HepG2 (cell line): ENCODE data around the gene ZNF839. TPM values are rescaled to one million over a fixed set of nuclear protein-coding genes. Genes with fewer than 3 reads are reported as not detected.

ENCODE experiments used
- AKNA ChIP-seq: sonication (generic); formaldehyde crosslinking; IDR thresholded peaks from 2 replicates; pipeline ENCODE4 v1.4.0; 2020; ENCODE audit warnings: missing genetic modification reagents, borderline replicate concordance
- MBNL3 ChIP-seq: fragments of 250-450 bp; sonication (Bioruptor Pico); conservative IDR thresholded peaks from 2 replicates; pipeline ENCODE4 v1.8.0; 2022; ENCODE audit warnings: mild to moderate bottlenecking, inconsistent platforms
- TFDP1 ChIP-seq: IDR thresholded peaks from 2 replicates; pipeline ENCODE4 v1.6.1; 2016; ENCODE audit warnings: missing compliant biosample characterization, missing genetic modification reagents, borderline replicate concordance
- XRCC5 ChIP-seq: fragments of 200-400 bp; formaldehyde crosslinking; optimal IDR thresholded peaks from 2 replicates; pipeline ENCODE3; 2017; ENCODE audit warnings: mild to moderate bottlenecking, low read length
- ZFP37 ChIP-seq: sonication (generic); formaldehyde crosslinking; IDR thresholded peaks from 2 replicates; pipeline ENCODE4 v1.4.0; 2020; ENCODE audit warnings: missing genetic modification reagents, borderline replicate concordance
- ZFX ChIP-seq: sonication (generic); formaldehyde crosslinking; IDR thresholded peaks from 2 replicates; pipeline ENCODE4 v1.4.0; 2020; ENCODE audit warnings: mild to moderate bottlenecking, low read depth, missing genetic modification reagents, moderate library complexity
- polyA plus RNA-seq, 8 experiments: library from polyadenylated mRNA; depleted of rRNA in 3 of 8; stranded (reverse) in 7 of 8; unstranded in 1 of 8; fragments of >200 nt; fragmentation: Illumina TruSeq in 4 of 8; extraction: Trizol in 4 of 8; gene quantifications; 2 replicates each; pipeline versions ENCODE4 v1.2.1 to v1.2.3, GENCODE V29; 2011 to 2016; ENCODE audit warnings: low read depth in 4 of 8, missing spikeins in 1 of 8, mixed read lengths in 1 of 8; ENCODE audit not compliant: insufficient read depth in 1 of 8
- total RNA-seq, 5 experiments: library from RNA; depleted of rRNA; stranded (reverse); fragments of >200 nt; fragmentation: Illumina TruSeq; extraction: Trizol; gene quantifications; 2 replicates each; pipeline ENCODE4 v1.2.3, GENCODE V29; 2016; ENCODE audit warnings: low read depth in 1 of 5
- TF ChIP-seq, protein P1 (sequence below): sonication (generic); formaldehyde crosslinking; IDR thresholded peaks from 2 replicates; pipeline ENCODE4 v1.9.0; 2021; ENCODE audit warnings: missing genetic modification reagents, mild to moderate bottlenecking, borderline replicate concordance
- TF ChIP-seq, protein P2 (sequence below): sonication (generic); formaldehyde crosslinking; IDR thresholded peaks from 2 replicates; pipeline ENCODE4 v1.5.1; 2020; ENCODE audit warnings: mild to moderate bottlenecking, missing genetic modification reagents, borderline replicate concordance
- TF ChIP-seq, protein P3 (sequence below): sonication (generic); formaldehyde crosslinking; IDR thresholded peaks from 2 replicates; pipeline ENCODE4 v1.8.0; 2022; ENCODE audit warnings: mild to moderate bottlenecking, missing genetic modification reagents
- TF ChIP-seq, protein P4 (sequence below): IDR thresholded peaks from 2 replicates; pipeline ENCODE4 v1.6.1; 2016

Gene ZNF839
- total and polyA plus RNA-seq, 2 of the 13 experiments (the other 11 are each of a cell fraction or from before 2014, with no cell fraction given), result 11.1 to 12.8 TPM

DNA sequence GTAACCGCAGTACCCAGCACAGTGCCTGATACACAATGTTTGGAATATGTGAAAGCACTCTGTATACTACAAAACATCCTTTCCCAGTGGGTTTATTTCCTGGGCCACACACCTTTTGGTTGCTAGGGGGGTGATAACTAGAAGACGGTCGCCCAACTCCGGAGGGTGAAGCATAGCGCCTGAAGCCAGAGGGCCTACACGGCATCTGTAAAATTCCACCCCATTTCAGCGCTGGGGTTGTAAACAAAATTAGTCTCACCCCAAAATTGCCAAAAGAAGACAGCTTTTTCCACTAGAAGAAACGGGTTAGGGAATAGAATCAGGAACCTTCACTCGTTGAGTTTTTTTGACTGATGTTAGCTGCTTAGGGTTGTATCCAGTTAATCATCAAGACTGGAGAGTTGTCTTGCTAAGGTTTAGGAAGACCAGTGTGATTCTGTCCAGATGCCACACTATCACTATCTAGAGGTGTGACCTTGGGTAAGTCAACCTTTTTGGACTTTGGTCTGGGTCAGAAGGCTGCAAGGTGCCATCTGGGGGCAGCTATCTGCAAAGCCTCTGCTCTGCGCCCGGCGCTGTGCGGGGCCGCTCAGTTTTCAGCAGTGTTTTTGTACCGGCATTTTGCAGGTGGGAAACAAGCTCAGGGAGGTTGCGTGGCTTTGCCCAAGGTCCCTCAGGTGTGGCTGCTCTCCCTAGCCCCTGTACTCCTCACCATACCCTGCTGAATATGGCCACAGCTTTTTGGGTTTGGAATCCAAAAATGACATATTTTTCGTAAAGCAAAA, 1.3 kb downstream of the ZNF839 start (continued):
- no peak for TF ChIP-seq AKNA (CRISPR knock-in tag)
- TF ChIP-seq XRCC5, result peak; percentile 45
- TF ChIP-seq TFDP1 (CRISPR knock-in tag), result no peak
- TF ChIP-seq ZFP37 (CRISPR knock-in tag), result peak; percentile 42; the same call in 1 of the 2 replicates
- TF ChIP-seq, protein P1, sequence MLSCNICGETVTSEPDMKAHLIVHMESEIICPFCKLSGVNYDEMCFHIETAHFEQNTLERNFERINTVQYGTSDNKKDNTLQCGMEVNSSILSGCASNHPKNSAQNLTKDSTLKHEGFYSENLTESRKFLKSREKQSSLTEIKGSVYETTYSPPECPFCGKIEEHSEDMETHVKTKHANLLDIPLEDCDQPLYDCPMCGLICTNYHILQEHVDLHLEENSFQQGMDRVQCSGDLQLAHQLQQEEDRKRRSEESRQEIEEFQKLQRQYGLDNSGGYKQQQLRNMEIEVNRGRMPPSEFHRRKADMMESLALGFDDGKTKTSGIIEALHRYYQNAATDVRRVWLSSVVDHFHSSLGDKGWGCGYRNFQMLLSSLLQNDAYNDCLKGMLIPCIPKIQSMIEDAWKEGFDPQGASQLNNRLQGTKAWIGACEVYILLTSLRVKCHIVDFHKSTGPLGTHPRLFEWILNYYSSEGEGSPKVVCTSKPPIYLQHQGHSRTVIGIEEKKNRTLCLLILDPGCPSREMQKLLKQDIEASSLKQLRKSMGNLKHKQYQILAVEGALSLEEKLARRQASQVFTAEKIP, result no peak
- peak; percentile 38 for TF ChIP-seq ZFX (CRISPR knock-in tag)
- TF ChIP-seq, protein P2, sequence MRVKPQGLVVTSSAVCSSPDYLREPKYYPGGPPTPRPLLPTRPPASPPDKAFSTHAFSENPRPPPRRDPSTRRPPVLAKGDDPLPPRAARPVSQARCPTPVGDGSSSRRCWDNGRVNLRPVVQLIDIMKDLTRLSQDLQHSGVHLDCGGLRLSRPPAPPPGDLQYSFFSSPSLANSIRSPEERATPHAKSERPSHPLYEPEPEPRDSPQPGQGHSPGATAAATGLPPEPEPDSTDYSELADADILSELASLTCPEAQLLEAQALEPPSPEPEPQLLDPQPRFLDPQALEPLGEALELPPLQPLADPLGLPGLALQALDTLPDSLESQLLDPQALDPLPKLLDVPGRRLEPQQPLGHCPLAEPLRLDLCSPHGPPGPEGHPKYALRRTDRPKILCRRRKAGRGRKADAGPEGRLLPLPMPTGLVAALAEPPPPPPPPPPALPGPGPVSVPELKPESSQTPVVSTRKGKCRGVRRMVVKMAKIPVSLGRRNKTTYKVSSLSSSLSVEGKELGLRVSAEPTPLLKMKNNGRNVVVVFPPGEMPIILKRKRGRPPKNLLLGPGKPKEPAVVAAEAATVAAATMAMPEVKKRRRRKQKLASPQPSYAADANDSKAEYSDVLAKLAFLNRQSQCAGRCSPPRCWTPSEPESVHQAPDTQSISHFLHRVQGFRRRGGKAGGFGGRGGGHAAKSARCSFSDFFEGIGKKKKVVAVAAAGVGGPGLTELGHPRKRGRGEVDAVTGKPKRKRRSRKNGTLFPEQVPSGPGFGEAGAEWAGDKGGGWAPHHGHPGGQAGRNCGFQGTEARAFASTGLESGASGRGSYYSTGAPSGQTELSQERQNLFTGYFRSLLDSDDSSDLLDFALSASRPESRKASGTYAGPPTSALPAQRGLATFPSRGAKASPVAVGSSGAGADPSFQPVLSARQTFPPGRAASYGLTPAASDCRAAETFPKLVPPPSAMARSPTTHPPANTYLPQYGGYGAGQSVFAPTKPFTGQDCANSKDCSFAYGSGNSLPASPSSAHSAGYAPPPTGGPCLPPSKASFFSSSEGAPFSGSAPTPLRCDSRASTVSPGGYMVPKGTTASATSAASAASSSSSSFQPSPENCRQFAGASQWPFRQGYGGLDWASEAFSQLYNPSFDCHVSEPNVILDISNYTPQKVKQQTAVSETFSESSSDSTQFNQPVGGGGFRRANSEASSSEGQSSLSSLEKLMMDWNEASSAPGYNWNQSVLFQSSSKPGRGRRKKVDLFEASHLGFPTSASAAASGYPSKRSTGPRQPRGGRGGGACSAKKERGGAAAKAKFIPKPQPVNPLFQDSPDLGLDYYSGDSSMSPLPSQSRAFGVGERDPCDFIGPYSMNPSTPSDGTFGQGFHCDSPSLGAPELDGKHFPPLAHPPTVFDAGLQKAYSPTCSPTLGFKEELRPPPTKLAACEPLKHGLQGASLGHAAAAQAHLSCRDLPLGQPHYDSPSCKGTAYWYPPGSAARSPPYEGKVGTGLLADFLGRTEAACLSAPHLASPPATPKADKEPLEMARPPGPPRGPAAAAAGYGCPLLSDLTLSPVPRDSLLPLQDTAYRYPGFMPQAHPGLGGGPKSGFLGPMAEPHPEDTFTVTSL (CRISPR knock-in tag), result peak; percentile 11; the same call in 1 of the 2 replicates
- TF ChIP-seq, protein P3, sequence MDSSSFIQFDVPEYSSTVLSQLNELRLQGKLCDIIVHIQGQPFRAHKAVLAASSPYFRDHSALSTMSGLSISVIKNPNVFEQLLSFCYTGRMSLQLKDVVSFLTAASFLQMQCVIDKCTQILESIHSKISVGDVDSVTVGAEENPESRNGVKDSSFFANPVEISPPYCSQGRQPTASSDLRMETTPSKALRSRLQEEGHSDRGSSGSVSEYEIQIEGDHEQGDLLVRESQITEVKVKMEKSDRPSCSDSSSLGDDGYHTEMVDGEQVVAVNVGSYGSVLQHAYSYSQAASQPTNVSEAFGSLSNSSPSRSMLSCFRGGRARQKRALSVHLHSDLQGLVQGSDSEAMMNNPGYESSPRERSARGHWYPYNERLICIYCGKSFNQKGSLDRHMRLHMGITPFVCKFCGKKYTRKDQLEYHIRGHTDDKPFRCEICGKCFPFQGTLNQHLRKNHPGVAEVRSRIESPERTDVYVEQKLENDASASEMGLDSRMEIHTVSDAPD, result peak; percentile 42; the same call in 1 of the 2 replicates
- TF ChIP-seq MBNL3 (CRISPR knock-in tag), result no peak
- TF ChIP-seq, protein P4, sequence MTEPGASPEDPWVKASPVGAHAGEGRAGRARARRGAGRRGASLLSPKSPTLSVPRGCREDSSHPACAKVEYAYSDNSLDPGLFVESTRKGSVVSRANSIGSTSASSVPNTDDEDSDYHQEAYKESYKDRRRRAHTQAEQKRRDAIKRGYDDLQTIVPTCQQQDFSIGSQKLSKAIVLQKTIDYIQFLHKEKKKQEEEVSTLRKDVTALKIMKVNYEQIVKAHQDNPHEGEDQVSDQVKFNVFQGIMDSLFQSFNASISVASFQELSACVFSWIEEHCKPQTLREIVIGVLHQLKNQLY (CRISPR knock-in tag), result no peak
